ENCODE data around the gene CCDC61.

Gene CCDC61

GRCh38 chr19:45975306-45976070, 19.8 kb upstream of the CCDC61 start:
- DNase-seq (ENCODE audit: low spot score) = no peak

GRCh38 chr19:45976178-45976577, 19.1 kb upstream of the CCDC61 start:
- no peak for DNase-seq (ENCODE audit: low spot score)

- DNase-seq (ENCODE audit: low spot score) = no peak
Measured at GRCh38 chr19:45978156-45978555, 17.1 kb upstream of the CCDC61 start.

GRCh38 chr19:45981350-45981749, 13.9 kb upstream of the CCDC61 start:
- DNase-seq (ENCODE audit: low spot score) = peak; percentile 39

- DNase-seq (ENCODE audit: low spot score) = no peak
Measured at GRCh38 chr19:45985321-45985720, 9.9 kb upstream of the CCDC61 start.

GRCh38 chr19:45990113-45990728, 5.0 kb upstream of the CCDC61 start:
- DNase-seq (ENCODE audit: low spot score) = no peak

GRCh38 chr19:45994456-45994997, 740 bp upstream of the CCDC61 start:
- DNase-seq (ENCODE audit: low spot score) = no peak

- no peak for DNase-seq (ENCODE audit: low spot score)
Measured at GRCh38 chr19:45995715-45996385, 583 bp downstream of the CCDC61 start.

GRCh38 chr19:45996933-45997332, 1.7 kb downstream of the CCDC61 start:
- no peak for DNase-seq (ENCODE audit: low spot score)

GRCh38 chr19:45998834-45999233, 3.6 kb downstream of the CCDC61 start:
- no peak for DNase-seq (ENCODE audit: low spot score)

- DNase-seq (ENCODE audit: low spot score) = peak; percentile 64
Measured at GRCh38 chr19:45999653-46000121, 4.4 kb downstream of the CCDC61 start.

- peak; percentile 91 for DNase-seq (ENCODE audit: low spot score)
Measured at GRCh38 chr19:46000491-46001246, 5.4 kb downstream of the CCDC61 start.

GRCh38 chr19:46002678-46003275, 7.5 kb downstream of the CCDC61 start:
- DNase-seq (ENCODE audit: low spot score) = no peak

- DNase-seq (ENCODE audit: low spot score) = no peak
Measured at GRCh38 chr19:46006411-46006810, 11.1 kb downstream of the CCDC61 start.

GRCh38 chr19:46009530-46010510, 14.6 kb downstream of the CCDC61 start:
- DNase-seq (ENCODE audit: low spot score) = peak; percentile 73

GRCh38 chr19:46014534-46014933, 19.3 kb downstream of the CCDC61 start:
- DNase-seq (ENCODE audit: low spot score) = no peak

GRCh38 chr19:46014941-46015686, 19.8 kb downstream of the CCDC61 start:
- DNase-seq (ENCODE audit: low spot score) = peak; percentile 91

- DNase-seq (ENCODE audit: low spot score) = peak; percentile 19
Measured at GRCh38 chr19:46015687-46016425, 20.6 kb downstream of the CCDC61 start.

Measured in iPS-NIHi11 (cell line).